ENCODE data around the gene DDX53. TPM values are rescaled to one million over a fixed set of nuclear protein-coding genes. Genes with fewer than 3 reads are reported as not detected.

The DDX53 gene
- total RNA-seq, 1 donor from 2014 or later, result not detected

DNA sequence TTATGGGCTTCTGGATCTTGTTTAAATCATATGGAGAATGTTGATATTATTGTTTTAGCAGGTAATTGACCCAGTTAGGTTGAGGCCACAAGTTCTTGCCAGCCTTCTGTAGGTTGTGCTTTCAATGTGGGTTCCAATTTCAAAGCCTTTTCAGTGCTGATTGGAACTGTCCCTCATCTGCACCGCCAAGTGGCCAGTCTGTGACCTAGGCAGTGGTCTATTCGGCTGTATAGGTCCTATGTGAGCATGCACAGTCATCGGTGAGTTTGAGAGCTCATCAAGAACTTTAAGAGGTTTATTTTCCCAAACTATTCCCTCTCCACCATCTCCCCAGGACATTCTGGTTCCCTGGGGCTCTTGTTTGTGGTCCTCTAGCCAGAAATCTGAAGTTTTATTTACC, 35.7 kb downstream of the DDX53 start:
- DNase-seq (ENCODE audit: low spot score) (no peak), ATAC-seq (no peak)
- intact Hi-C loops (cut with DNase I), result no loop called here

DNA sequence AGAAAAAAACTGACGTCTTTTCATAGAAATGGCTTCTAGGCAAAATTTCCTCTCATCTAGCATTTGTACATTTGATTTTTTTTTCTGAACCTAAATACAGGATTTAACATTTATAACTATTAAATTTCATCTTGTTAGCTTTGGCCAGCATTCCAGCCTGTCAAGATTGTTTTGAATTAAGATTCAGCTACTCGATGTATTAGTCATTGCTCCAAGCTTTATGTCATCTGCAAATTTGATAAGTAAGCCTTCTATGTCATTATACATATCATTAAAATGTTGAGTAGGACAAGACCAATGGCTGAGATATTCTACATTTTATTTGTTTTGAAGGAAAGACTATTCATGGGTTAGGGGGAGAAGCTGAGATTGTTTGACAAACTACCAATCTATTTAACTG, 46.7 kb downstream of the DDX53 start:
- DNase-seq (ENCODE audit: low spot score), result no peak
- intact Hi-C loops (cut with DNase I), result no loop called here
- ATAC-seq, result no peak

DNA sequence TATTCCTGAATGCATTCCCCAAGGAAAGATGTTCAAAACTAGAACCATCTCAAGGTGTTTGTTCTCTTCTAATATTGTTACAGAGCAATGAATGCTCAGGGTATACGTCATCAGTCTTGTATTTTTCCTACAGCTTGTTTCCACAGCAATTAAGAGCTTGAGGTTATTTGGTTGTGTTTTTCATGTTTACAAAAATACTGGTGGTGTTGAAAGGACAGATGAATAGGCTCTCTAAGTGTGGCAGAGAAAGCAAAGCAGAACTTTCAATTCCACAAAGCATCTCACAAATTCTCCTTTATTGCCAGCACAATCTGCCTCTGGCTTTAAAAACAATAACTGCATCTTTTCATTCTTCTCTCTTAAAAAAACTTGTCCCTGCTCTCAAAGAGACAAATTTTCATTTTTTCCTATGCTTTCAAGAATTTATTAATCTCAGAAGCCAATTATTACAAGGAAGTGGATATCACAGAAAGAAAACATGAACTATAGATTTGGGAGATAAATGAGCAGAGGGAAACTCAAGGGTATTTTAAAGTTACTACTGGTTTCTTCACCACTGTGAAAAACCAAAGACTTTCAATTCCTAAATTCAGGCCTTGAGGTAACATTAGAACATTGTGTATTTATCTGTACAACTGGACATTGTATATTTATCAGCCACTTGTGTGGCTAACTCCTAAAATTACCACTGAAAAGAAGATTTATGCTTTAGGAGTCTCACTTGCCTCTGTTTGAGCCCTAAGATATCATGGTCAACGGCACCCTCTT, 49.2 kb downstream of the DDX53 start:
- DNase-seq (ENCODE audit: low spot score) (no peak), ATAC-seq (no peak)
- intact Hi-C loops (cut with DNase I), result no loop called here

DNA sequence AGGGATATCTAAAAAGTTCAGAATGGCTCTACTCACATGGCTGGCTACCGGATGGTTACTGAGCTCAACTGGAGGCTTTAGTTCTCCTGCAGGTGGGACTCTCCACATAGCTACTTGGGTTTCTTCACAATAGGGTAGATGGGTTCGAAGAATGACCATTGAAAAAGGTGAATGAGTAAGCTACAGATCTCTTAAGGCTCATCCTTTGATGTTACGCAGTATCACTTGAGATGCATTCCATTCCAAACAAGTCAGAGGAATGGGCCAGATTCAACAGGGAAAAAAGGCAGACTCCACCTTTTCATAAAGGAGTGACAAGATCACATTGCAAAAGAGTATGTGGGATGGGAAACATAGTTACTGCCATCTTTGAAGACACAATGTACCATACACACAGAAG, 52.6 kb downstream of the DDX53 start:
- ATAC-seq, result no peak
- intact Hi-C loops (cut with DNase I), result no loop called here
- DNase-seq (ENCODE audit: low spot score), result no peak
